ENCODE measurements around the gene CDH12.
A peak's percentile ranks its signal among the peaks of the same experiment; 100 is the strongest.
"Not testable (repeated sequence)": the region's sequence is repeated elsewhere in the genome, so short reads cannot be mapped to it uniquely, and the experiment has no call there.

Gene CDH12

GRCh38 chr5:22344000-22344399 is 509.1 kb downstream of the CDH12 start:
- WGBS (ENCODE audit: insufficient coverage, insufficient read length), result no CpG with 5 or more reads among the region's 2 CpGs
- no peaks in the 10 kb centered on the region for H3K36me3 ChIP-seq (ENCODE audit: control insufficient read depth, insufficient read depth, low read length)
- no peaks in the 10 kb centered on the region for H3K27me3 ChIP-seq (ENCODE audit: control insufficient read depth, insufficient read depth, low read length)
- H3K27ac ChIP-seq (ENCODE audit: low read length), result no peak overlapping the region
- H3K4me3 ChIP-seq (ENCODE audit: low read length), result no peak overlapping the region
- no peaks in the 10 kb centered on the region for H3K4me1 ChIP-seq (ENCODE audit: control insufficient read depth, insufficient read depth, low read length)
- no peak for DNase-seq (ENCODE audit: low read depth, low spot score)
- no peaks in the 10 kb centered on the region for H3K9me3 ChIP-seq (ENCODE audit: control insufficient read depth, insufficient read depth, low read length)

- WGBS (ENCODE audit: insufficient coverage, insufficient read length), result no CpG with 5 or more reads among the region's 2 CpGs
- Histone ChIP-seq H3K36me3 (ENCODE audit: control insufficient read depth, insufficient read depth, low read length) (no peaks in the 10 kb centered on the region), H3K27ac (ENCODE audit: low read length) (no peak overlapping the region), H3K9me3 (ENCODE audit: control insufficient read depth, insufficient read depth, low read length) (no peaks in the 10 kb centered on the region), H3K4me1 (ENCODE audit: control insufficient read depth, insufficient read depth, low read length) (no peaks in the 10 kb centered on the region), H3K4me3 (ENCODE audit: low read length) (no peak overlapping the region), H3K27me3 (ENCODE audit: control insufficient read depth, insufficient read depth, low read length) (no peaks in the 10 kb centered on the region)
- no peak for DNase-seq (ENCODE audit: low read depth, low spot score)
Measured at GRCh38 chr5:22341406-22341805, 511.7 kb downstream of the CDH12 start.

DNA sequence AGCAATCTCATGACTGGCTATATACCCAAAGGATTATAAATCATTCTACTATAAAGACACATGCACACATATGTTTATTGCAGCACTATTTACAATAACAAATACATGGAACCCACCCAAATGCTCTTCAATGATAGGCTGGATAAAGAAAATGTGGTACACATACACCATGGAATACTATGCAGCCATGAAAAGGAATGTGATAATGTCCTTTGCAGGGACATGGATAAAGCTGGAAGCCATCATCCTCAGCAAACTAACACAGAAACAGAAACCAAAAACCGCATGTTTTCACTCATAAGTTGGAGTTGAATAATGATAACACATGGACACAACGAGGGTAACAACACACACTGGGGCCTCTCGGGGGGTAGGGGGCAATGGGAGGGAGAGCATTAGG is 520.2 kb downstream of the CDH12 start:
- H3K9me3 ChIP-seq (ENCODE audit: control insufficient read depth, insufficient read depth, low read length), result not testable (repeated sequence)

DNA sequence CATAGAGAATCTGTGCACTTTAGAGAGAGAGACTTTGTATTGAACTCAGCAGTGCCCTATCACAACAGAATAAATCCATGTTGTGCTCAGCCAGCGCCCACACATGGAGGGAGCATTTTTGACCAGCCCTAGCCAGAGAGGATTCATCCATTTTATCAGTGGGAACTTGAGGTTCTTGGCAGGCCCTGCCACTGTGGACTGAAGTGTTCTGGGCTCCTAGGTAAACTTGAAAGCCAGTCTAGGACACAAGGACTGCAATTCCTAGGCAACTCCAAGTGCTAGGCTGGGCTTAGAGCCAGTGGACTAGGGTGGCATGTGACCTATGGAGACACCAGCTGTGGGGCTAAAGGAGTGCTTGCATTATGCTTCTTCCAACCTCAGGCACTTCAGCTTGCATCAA is 523.5 kb downstream of the CDH12 start:
- DNase-seq (ENCODE audit: low read depth, low spot score), result no peak
- H3K9me3 ChIP-seq (ENCODE audit: control insufficient read depth, insufficient read depth, low read length), result no peaks in the 10 kb centered on the region
- no CpG with 5 or more reads among the region's 1 CpG for WGBS (ENCODE audit: insufficient coverage, insufficient read length)
- no peaks in the 10 kb centered on the region for H3K4me1 ChIP-seq (ENCODE audit: control insufficient read depth, insufficient read depth, low read length)
- no peak overlapping the region for H3K27ac ChIP-seq (ENCODE audit: low read length)
- H3K4me3 ChIP-seq (ENCODE audit: low read length), result no peak overlapping the region
- H3K27me3 ChIP-seq (ENCODE audit: control insufficient read depth, insufficient read depth, low read length), result no peaks in the 10 kb centered on the region
- H3K36me3 ChIP-seq (ENCODE audit: control insufficient read depth, insufficient read depth, low read length), result no peaks in the 10 kb centered on the region

More for the DNA sequence above, 520.2 kb downstream of the CDH12 start:
- not testable (repeated sequence) for H3K4me3 ChIP-seq (ENCODE audit: low read length); H3K36me3 ChIP-seq (ENCODE audit: control insufficient read depth, insufficient read depth, low read length); DNase-seq (ENCODE audit: low read depth, low spot score); H3K27me3 ChIP-seq (ENCODE audit: control insufficient read depth, insufficient read depth, low read length); H3K4me1 ChIP-seq (ENCODE audit: control insufficient read depth, insufficient read depth, low read length); H3K27ac ChIP-seq (ENCODE audit: low read length)
- no CpG with 5 or more reads among the region's 3 CpGs for WGBS (ENCODE audit: insufficient coverage, insufficient read length)

- peak; percentile 7 for DNase-seq (ENCODE audit: low read depth, low spot score)
- no peaks in the 10 kb centered on the region for H3K4me1 ChIP-seq (ENCODE audit: control insufficient read depth, insufficient read depth, low read length)
- H3K27me3 ChIP-seq (ENCODE audit: control insufficient read depth, insufficient read depth, low read length), result no peaks in the 10 kb centered on the region
- no peak overlapping the region for H3K4me3 ChIP-seq (ENCODE audit: low read length)
- no peak overlapping the region for H3K27ac ChIP-seq (ENCODE audit: low read length)
- no peaks in the 10 kb centered on the region for H3K9me3 ChIP-seq (ENCODE audit: control insufficient read depth, insufficient read depth, low read length)
- no CpG with 5 or more reads among the region's 1 CpG for WGBS (ENCODE audit: insufficient coverage, insufficient read length)
- H3K36me3 ChIP-seq (ENCODE audit: control insufficient read depth, insufficient read depth, low read length), result no peaks in the 10 kb centered on the region
Measured at GRCh38 chr5:22319798-22320197, 533.3 kb downstream of the CDH12 start.

DNA sequence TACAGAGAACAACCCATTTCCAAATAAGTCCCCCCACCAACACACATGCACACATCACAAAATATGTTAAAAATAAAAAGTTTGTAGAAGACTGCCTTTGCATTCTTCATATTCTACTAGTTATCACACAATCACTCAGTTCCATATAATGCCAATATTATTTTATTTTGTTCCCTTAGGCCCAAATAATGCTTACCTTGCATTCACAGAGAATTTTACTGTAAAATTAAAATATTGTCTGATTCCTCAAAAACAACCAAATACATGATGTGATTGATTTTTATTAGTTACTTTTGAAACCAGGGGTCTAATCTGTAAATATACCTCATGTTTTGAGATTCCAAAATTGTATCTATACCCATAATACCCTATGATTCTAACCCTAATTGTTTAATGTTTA is 536.9 kb downstream of the CDH12 start:
- DNase-seq (ENCODE audit: low read depth, low spot score), result no peak
- H3K27me3 ChIP-seq (ENCODE audit: control insufficient read depth, insufficient read depth, low read length), result no peaks in the 10 kb centered on the region
- no peaks in the 10 kb centered on the region for H3K9me3 ChIP-seq (ENCODE audit: control insufficient read depth, insufficient read depth, low read length)
- H3K27ac ChIP-seq (ENCODE audit: low read length), result no peak overlapping the region
- no peaks in the 10 kb centered on the region for H3K36me3 ChIP-seq (ENCODE audit: control insufficient read depth, insufficient read depth, low read length)
- no peak overlapping the region for H3K4me3 ChIP-seq (ENCODE audit: low read length)
- no peaks in the 10 kb centered on the region for H3K4me1 ChIP-seq (ENCODE audit: control insufficient read depth, insufficient read depth, low read length)

DNA sequence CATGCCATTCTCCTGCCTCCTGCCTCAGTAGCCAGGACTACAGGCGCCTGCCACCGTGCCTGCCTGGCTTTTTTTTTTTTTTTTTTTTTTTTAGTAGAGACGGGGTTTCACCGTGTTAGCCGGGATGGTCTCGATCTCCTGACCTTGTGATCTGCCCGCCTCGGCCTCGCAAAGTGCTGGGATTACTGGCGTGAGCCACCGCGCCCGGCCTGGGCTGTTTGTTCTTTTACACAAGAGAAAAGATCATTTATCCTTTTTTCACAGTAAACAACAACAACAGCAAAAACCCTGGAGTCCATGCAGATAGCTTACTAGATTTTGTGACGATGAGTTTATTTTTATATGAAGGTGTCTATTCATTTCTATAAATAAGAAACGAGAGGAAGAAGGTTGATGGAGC is 538.1 kb downstream of the CDH12 start:
- 100% methylated on average over 2 of the region's 15 CpGs for WGBS (ENCODE audit: insufficient coverage, insufficient read length)

DNA sequence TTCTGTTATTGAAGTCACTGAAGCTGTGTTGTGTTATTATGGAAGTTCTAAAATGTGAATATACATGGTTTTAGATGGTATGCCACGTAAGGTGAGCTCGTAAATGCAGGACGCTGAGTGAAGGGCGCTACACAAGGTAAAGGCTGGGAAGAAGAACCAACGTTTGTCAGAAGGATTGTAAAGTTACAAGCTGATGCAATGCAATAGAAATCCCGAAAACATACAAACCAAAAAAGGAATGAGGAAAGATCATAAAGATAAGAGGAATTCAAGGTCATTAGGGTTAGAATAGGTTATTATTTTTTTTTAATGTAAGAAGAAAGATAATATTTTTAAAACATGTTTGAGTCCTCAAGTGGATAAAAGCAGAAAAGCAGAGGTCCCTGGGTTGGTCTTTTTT is 538.6 kb downstream of the CDH12 start:
- Histone ChIP-seq H3K4me1 (ENCODE audit: control insufficient read depth, insufficient read depth, low read length) (no peaks in the 10 kb centered on the region), H3K4me3 (ENCODE audit: low read length) (no peak overlapping the region), H3K27me3 (ENCODE audit: control insufficient read depth, insufficient read depth, low read length) (no peaks in the 10 kb centered on the region), H3K36me3 (ENCODE audit: control insufficient read depth, insufficient read depth, low read length) (no peaks in the 10 kb centered on the region), H3K9me3 (ENCODE audit: control insufficient read depth, insufficient read depth, low read length) (no peaks in the 10 kb centered on the region), H3K27ac (ENCODE audit: low read length) (no peak overlapping the region)
- WGBS (ENCODE audit: insufficient coverage, insufficient read length), result no CpG with 5 or more reads among the region's 6 CpGs
- DNase-seq (ENCODE audit: low read depth, low spot score), result no peak

More for the DNA sequence above, 538.1 kb downstream of the CDH12 start:
- not testable (repeated sequence) for H3K27me3 ChIP-seq (ENCODE audit: control insufficient read depth, insufficient read depth, low read length); H3K36me3 ChIP-seq (ENCODE audit: control insufficient read depth, insufficient read depth, low read length); H3K4me3 ChIP-seq (ENCODE audit: low read length); H3K27ac ChIP-seq (ENCODE audit: low read length); DNase-seq (ENCODE audit: low read depth, low spot score); H3K4me1 ChIP-seq (ENCODE audit: control insufficient read depth, insufficient read depth, low read length); H3K9me3 ChIP-seq (ENCODE audit: control insufficient read depth, insufficient read depth, low read length)

GRCh38 chr5:22306011-22306410 is 547.1 kb downstream of the CDH12 start:
- no peak overlapping the region for H3K27ac ChIP-seq (ENCODE audit: low read length)
- no CpG with 5 or more reads among the region's 2 CpGs for WGBS (ENCODE audit: insufficient coverage, insufficient read length)
- H3K27me3 ChIP-seq (ENCODE audit: control insufficient read depth, insufficient read depth, low read length), result no peaks in the 10 kb centered on the region
- DNase-seq (ENCODE audit: low read depth, low spot score), result no peak
- H3K36me3 ChIP-seq (ENCODE audit: control insufficient read depth, insufficient read depth, low read length), result no peaks in the 10 kb centered on the region
- no peaks in the 10 kb centered on the region for H3K4me1 ChIP-seq (ENCODE audit: control insufficient read depth, insufficient read depth, low read length)
- no peak overlapping the region for H3K4me3 ChIP-seq (ENCODE audit: low read length)
- no peaks in the 10 kb centered on the region for H3K9me3 ChIP-seq (ENCODE audit: control insufficient read depth, insufficient read depth, low read length)

DNA sequence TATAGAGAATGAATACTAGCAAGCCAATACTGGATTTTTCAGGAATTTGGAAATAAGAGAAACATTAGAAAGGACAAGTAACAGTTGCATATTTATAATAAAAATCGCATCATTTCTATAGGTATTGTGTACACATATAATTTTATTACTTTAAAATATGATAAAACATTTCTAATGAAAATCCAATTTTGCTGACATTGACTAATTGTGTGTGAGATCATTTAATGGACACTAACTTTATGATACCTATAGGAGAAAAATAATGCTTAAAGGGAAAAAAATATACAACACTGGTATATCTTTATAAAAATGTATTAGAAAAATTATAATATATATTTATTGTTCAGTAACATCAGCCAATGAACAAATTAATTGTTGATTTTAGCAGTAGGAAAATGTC is 557.3 kb downstream of the CDH12 start:
- H3K27ac ChIP-seq (ENCODE audit: low read length), result no peak overlapping the region
- WGBS (ENCODE audit: insufficient coverage, insufficient read length), result no CpG with 5 or more reads among the region's 1 CpG
- no peaks in the 10 kb centered on the region for H3K4me1 ChIP-seq (ENCODE audit: control insufficient read depth, insufficient read depth, low read length)
- no peak overlapping the region for H3K4me3 ChIP-seq (ENCODE audit: low read length)
- no peaks in the 10 kb centered on the region for H3K36me3 ChIP-seq (ENCODE audit: control insufficient read depth, insufficient read depth, low read length)
- no peaks in the 10 kb centered on the region; the same call in 1 of the 2 replicates for H3K9me3 ChIP-seq (ENCODE audit: control insufficient read depth, insufficient read depth, low read length)
- no peaks in the 10 kb centered on the region for H3K27me3 ChIP-seq (ENCODE audit: control insufficient read depth, insufficient read depth, low read length)
- DNase-seq (ENCODE audit: low read depth, low spot score), result no peak

DNA sequence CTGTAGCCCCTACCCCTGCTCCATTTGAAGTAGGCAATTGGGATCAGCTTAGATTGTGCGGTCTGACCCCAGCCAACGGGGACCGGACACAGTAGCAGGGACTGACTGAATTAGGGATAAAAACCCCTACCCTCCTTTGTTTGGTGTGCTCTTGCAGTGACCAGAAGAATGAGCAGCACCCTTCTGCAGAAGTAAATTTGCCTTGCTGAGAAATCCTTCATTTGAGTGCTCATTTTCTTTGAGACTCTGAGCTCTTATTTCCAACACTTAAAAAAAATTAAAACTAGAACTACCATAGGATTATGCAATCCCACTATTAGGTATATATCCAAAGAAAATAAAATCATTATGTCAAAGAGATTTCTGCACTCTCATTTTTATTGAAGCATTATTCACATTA is 560.0 kb downstream of the CDH12 start:
- H3K4me3 ChIP-seq (ENCODE audit: low read length), result no peak overlapping the region
- WGBS (ENCODE audit: insufficient coverage, insufficient read length), result no CpG with 5 or more reads among the region's 3 CpGs
- H3K27me3 ChIP-seq (ENCODE audit: control insufficient read depth, insufficient read depth, low read length), result no peaks in the 10 kb centered on the region
- no peak for DNase-seq (ENCODE audit: low read depth, low spot score)
- no peaks in the 10 kb centered on the region for H3K4me1 ChIP-seq (ENCODE audit: control insufficient read depth, insufficient read depth, low read length)
- H3K36me3 ChIP-seq (ENCODE audit: control insufficient read depth, insufficient read depth, low read length), result no peaks in the 10 kb centered on the region
- H3K9me3 ChIP-seq (ENCODE audit: control insufficient read depth, insufficient read depth, low read length), result no peaks in the 10 kb centered on the region; the same call in 1 of the 2 replicates
- no peak overlapping the region for H3K27ac ChIP-seq (ENCODE audit: low read length)

Data from iPS DF 6.9 (cell line).